GM12873 (cell line): Measurements from ENCODE around the gene TBL3.

Experiments
- CTCF ChIP-seq: IDR thresholded peaks from 2 replicates; pipeline ENCODE4 v1.5.1; 2012; ENCODE audit warnings: low read depth, mild to moderate bottlenecking, moderate library complexity, low read length, control low read depth; ENCODE audit not compliant: insufficient read depth; ENCODE audit errors: missing control alignments

The TBL3 gene

GRCh38 chr16:1930338-1930720 is 41.5 kb upstream of the TBL3 start:
- no peak for TF ChIP-seq CTCF

- no peak for TF ChIP-seq CTCF
Measured at GRCh38 chr16:1932050-1933028, 39.5 kb upstream of the TBL3 start.

GRCh38 chr16:1933097-1933661 is 38.7 kb upstream of the TBL3 start:
- TF ChIP-seq CTCF = no peak

GRCh38 chr16:1936945-1937479 is 34.8 kb upstream of the TBL3 start:
- TF ChIP-seq CTCF = no peak

GRCh38 chr16:1938316-1938715 is 33.5 kb upstream of the TBL3 start:
- no peak for TF ChIP-seq CTCF

GRCh38 chr16:1938910-1939309 is 32.9 kb upstream of the TBL3 start:
- no peak for TF ChIP-seq CTCF
